Esophagus muscularis mucosa (tissue), 4 donors: Measurements from ENCODE around the gene RUVBL1. TPM values are rescaled to one million over a fixed set of nuclear protein-coding genes. Genes with fewer than 3 reads are reported as not detected.

Experiments used
- DNase-seq: peaks from one replicate; pipeline ENCODE4 v3.0.0-alpha.2; 2017; ENCODE audit errors: extremely low spot score
- H3K27ac ChIP-seq, 4 donors: fragments of 200-600 bp; sonication (generic); replicated peaks in 1 of 4; 1 replicate in 3 of 4; 2 replicates in 1 of 4; pipeline ENCODE4 v1.5.1; 2016 to 2019; ENCODE audit warnings: mild to moderate bottlenecking in 1 of 4
- H3K27me3 ChIP-seq, 4 donors: fragments of 200-600 bp; sonication (generic); one replicate each; pipeline versions ENCODE4 v1.5.1 to v1.6.0; 2016 to 2019
- H3K36me3 ChIP-seq, 4 donors: fragments of 200-600 bp; sonication (generic); one replicate each; pipeline ENCODE4 v1.5.1; 2016 to 2019
- H3K4me1 ChIP-seq, 4 donors: fragments of 200-600 bp; sonication (generic); one replicate each; pipeline ENCODE4 v1.5.1; 2016 to 2019
- H3K4me3 ChIP-seq, 4 donors: fragments of 200-600 bp; sonication (generic); 1 replicate in 2 of 4; 2 replicates in 2 of 4; pipeline ENCODE4 v1.5.1; 2016 to 2019; ENCODE audit warnings: mild to moderate bottlenecking in 4 of 4, moderate library complexity in 1 of 4
- H3K9me3 ChIP-seq, 4 donors: fragments of 200-600 bp; sonication (generic); 1 replicate in 3 of 4; 2 replicates in 1 of 4; pipeline ENCODE4 v1.5.1; 2016 to 2019
- CTCF ChIP-seq, 3 experiments: fragments of 200-600 bp in 2 of 3; fragments of 450-650 bp in 1 of 3; sonication (generic) in 2 of 3; IDR thresholded peaks; one replicate each; pipeline ENCODE4 v1.5.1; 2017 to 2019; ENCODE audit warnings: antibody characterized with exemption in 3 of 3, mild to moderate bottlenecking in 2 of 3, moderate library complexity in 1 of 3
- EP300 ChIP-seq: sonication (generic); formaldehyde crosslinking; IDR thresholded peaks from one replicate; pipeline ENCODE4 v1.6.1; 2017; ENCODE audit warnings: antibody characterized with exemption
- POLR2A ChIP-seq: fragments of 450-650 bp; IDR thresholded peaks from one replicate; pipeline ENCODE4 v1.6.1; 2017; ENCODE audit warnings: antibody characterized with exemption, moderate library complexity, mild to moderate bottlenecking, low read depth
- POLR2AphosphoS5 ChIP-seq, 2 donors: sonication (generic); formaldehyde crosslinking; IDR thresholded peaks; one replicate each; pipeline ENCODE4 v1.6.1; 2017; ENCODE audit warnings: antibody characterized with exemption in 2 of 2
- WGBS: methylation state at CpG from one replicate; pipeline ENCODE4 v1.1.5; 2018; 5-methylcytosine and 5-hydroxymethylcytosine counted together
- intact Hi-C: fragments of 100-400 bp; cut with DNase I; formaldehyde crosslinking; loops from one replicate; pipeline ENCODE4 v1.15.1; 2023
- total RNA-seq, 4 donors: library from RNA; depleted of rRNA; stranded (reverse); fragments of >200 nt; gene quantifications; one replicate each; pipeline versions ENCODE4 v1.1.0 to v1.2.1, GENCODE V29; 2016

Gene RUVBL1
- total RNA-seq, 4 donors from 2014 or later, result 21.4 to 28.9 (median 23.8) TPM

- Histone ChIP-seq H3K9me3 (no peaks in the 10 kb centered on the region), H3K36me3 (peaks cover 94 to 100% (median 96%) of the 10 kb centered on the region in 4 donors), H3K27me3 (no peaks in the 10 kb centered on the region), H3K4me3 (no peak overlapping the region), H3K4me1 (peaks cover 0 to 8% (median 0%) of the 10 kb centered on the region in 4 donors), H3K27ac (no peak overlapping the region)
- no peak for TF ChIP-seq EP300
- TF ChIP-seq POLR2AphosphoS5 (IDR thresholded peaks at IDR 0.05), result no peak
- no peak for TF ChIP-seq POLR2A
- TF ChIP-seq CTCF (IDR thresholded peaks at IDR 0.05), result no peak
- intact Hi-C loops, result no loop called here
- WGBS, result 65% methylated on average over 8 of the region's 8 CpGs
- DNase-seq, result peak; percentile 64
These were observed 61.4 kb downstream of the RUVBL1 start for GRCh38 chr3:128062033-128062745.

GRCh38 chr3:128060473-128061381 lies 62.9 kb downstream of the RUVBL1 start:
- TF ChIP-seq EP300 (no peak), CTCF (IDR thresholded peaks at IDR 0.05) (no peak), POLR2A (no peak), POLR2AphosphoS5 (IDR thresholded peaks at IDR 0.05) (no peak)
- Histone ChIP-seq H3K4me1 (peaks cover 0 to 10% (median 2%) of the 10 kb centered on the region in 4 donors), H3K9me3 (no peaks in the 10 kb centered on the region), H3K27me3 (no peaks in the 10 kb centered on the region), H3K36me3 (peaks cover 83 to 100% (median 93%) of the 10 kb centered on the region in 4 donors), H3K27ac (no peak overlapping the region), H3K4me3 (no peak overlapping the region)
- DNase-seq, result peak; percentile 72
- intact Hi-C loops, result no loop called here
- 76% methylated on average over 11 of the region's 11 CpGs for WGBS

- H3K4me3 ChIP-seq, result no peak overlapping the region
- H3K27me3 ChIP-seq, result no peaks in the 10 kb centered on the region
- H3K9me3 ChIP-seq, result no peaks in the 10 kb centered on the region
- H3K4me1 ChIP-seq, result peaks cover 31 to 39% (median 34%) of the 10 kb centered on the region in 4 donors
- peaks cover 39 to 71% (median 57%) of the 10 kb centered on the region in 4 donors for H3K36me3 ChIP-seq
- intact Hi-C loops, result loop anchor here (10.0 kb wide), 1 partner anchor 381 kb away; the partner anchor contains the start of gene ABTB1
- TF ChIP-seq POLR2A (no peak), POLR2AphosphoS5 (IDR thresholded peaks at IDR 0.05) (no peak), EP300 (no peak), CTCF (IDR thresholded peaks at IDR 0.05) (no peak)
- DNase-seq, result no peak
- 81% methylated on average over 4 of the region's 4 CpGs for WGBS
- H3K27ac ChIP-seq, result no peak overlapping the region
These were observed 67.4 kb downstream of the RUVBL1 start for GRCh38 chr3:128056258-128056657.

GRCh38 chr3:128054367-128054766 lies 69.2 kb downstream of the RUVBL1 start:
- Histone ChIP-seq H3K4me1 (peaks cover 37 to 40% (median 38%) of the 10 kb centered on the region in 4 donors), H3K9me3 (no peaks in the 10 kb centered on the region), H3K27me3 (no peaks in the 10 kb centered on the region), H3K4me3 (peak overlapping the region in 3 of 4 donors; percentile 10 to 99 (median 98)), H3K36me3 (peaks cover 20 to 52% (median 38%) of the 10 kb centered on the region in 4 donors), H3K27ac (no peak overlapping the region)
- TF ChIP-seq POLR2A (no peak), CTCF (IDR thresholded peaks at IDR 0.05) (no peak), EP300 (no peak), POLR2AphosphoS5 (IDR thresholded peaks at IDR 0.05) (no peak)
- intact Hi-C loops, result loop anchor here (10.0 kb wide), 1 partner anchor 380 kb away; the partner anchor contains the start of gene ABTB1
- no peak for DNase-seq
- WGBS, result 52% methylated on average over 3 of the region's 3 CpGs
